NCI-H187 treated with DMSO at 0.1 percent for 48 hours (cell line): ENCODE data around the gene CAMKMT.

Experiments
- DNase-seq: peaks from one replicate; lab custom pipeline; 2025; lab: John Stamatoyannopoulos, UW

The CAMKMT gene

GRCh38 chr2:44444881-44445280 is 83.1 kb downstream of the CAMKMT start:
- DNase-seq = no peak

- DNase-seq = no peak
Observed at GRCh38 chr2:44448860-44449527, 87.2 kb downstream of the CAMKMT start.

- DNase-seq = no peak
Observed at GRCh38 chr2:44450082-44450481, 88.3 kb downstream of the CAMKMT start.

GRCh38 chr2:44450806-44451205 is 89.1 kb downstream of the CAMKMT start:
- DNase-seq = no peak

GRCh38 chr2:44452069-44452583 is 90.4 kb downstream of the CAMKMT start:
- DNase-seq = no peak

- DNase-seq = no peak
Observed at GRCh38 chr2:44453259-44453658, 91.5 kb downstream of the CAMKMT start.

GRCh38 chr2:44455877-44456276 is 94.1 kb downstream of the CAMKMT start:
- no peak for DNase-seq

- DNase-seq = no peak
Observed at GRCh38 chr2:44456946-44457345, 95.2 kb downstream of the CAMKMT start.

GRCh38 chr2:44459739-44460138 is 98.0 kb downstream of the CAMKMT start:
- no peak for DNase-seq

- DNase-seq = no peak
Observed at GRCh38 chr2:44462934-44463849, 101.4 kb downstream of the CAMKMT start.

GRCh38 chr2:44464437-44464836 is 102.7 kb downstream of the CAMKMT start:
- no peak for DNase-seq

GRCh38 chr2:44470151-44470550 is 108.4 kb downstream of the CAMKMT start:
- no peak for DNase-seq

- no peak for DNase-seq
Observed at GRCh38 chr2:44477657-44478414, 116.1 kb downstream of the CAMKMT start.

- DNase-seq = peak; percentile 91
Observed at GRCh38 chr2:44479127-44479887, 117.6 kb downstream of the CAMKMT start.

- DNase-seq = no peak
Observed at GRCh38 chr2:44480068-44480467, 118.3 kb downstream of the CAMKMT start.

GRCh38 chr2:44487052-44487451 is 125.3 kb downstream of the CAMKMT start:
- DNase-seq = no peak

- DNase-seq = no peak
Observed at GRCh38 chr2:44490726-44491125, 129.0 kb downstream of the CAMKMT start.

- DNase-seq = no peak
Observed at GRCh38 chr2:44494006-44494405, 132.3 kb downstream of the CAMKMT start.

- no peak for DNase-seq
Observed at GRCh38 chr2:44495035-44495434, 133.3 kb downstream of the CAMKMT start.

- DNase-seq = no peak
Observed at GRCh38 chr2:44495544-44495943, 133.8 kb downstream of the CAMKMT start.

- DNase-seq = no peak
Observed at GRCh38 chr2:44496130-44496529, 134.4 kb downstream of the CAMKMT start.

- DNase-seq = no peak
Observed at GRCh38 chr2:44498551-44498950, 136.8 kb downstream of the CAMKMT start.
